Right lobe of liver (tissue), 4 donors: ENCODE measurements around the gene TXLNG.

Source experiments
- CTCF ChIP-seq, 4 donors: fragments of 200-600 bp in 3 of 4; fragments of 450-650 bp in 1 of 4; IDR thresholded peaks; one replicate each; pipeline versions ENCODE4 v1.5.1 to v1.8.0; 2016 to 2022; ENCODE audit warnings: antibody characterized with exemption in 4 of 4, mild to moderate bottlenecking in 2 of 4
- POLR2A ChIP-seq: fragments of 450-650 bp; IDR thresholded peaks from one replicate; pipeline ENCODE4 v1.6.1; 2017; ENCODE audit warnings: antibody characterized with exemption, mild to moderate bottlenecking
- donor health status: DM: no; HTN: no; CAD: no.
- donor health status: DM: no; HTN: no; CAD: no.
- donor health status: DM: no; HTN: yes; CAD: no.

- no peak for TF ChIP-seq CTCF (IDR thresholded peaks at IDR 0.05)
- no peak for TF ChIP-seq POLR2A
Measured at GRCh38 chrX:16765594-16765993, 20.7 kb upstream of the TXLNG start.
